Psoas muscle (tissue), 8 donors: Measurements from ENCODE around the gene DPEP2. TPM values are rescaled to one million over a fixed set of nuclear protein-coding genes. Genes with fewer than 3 reads are reported as not detected.

Experiments
- ATAC-seq, 4 donors: fragments of 200-7000 bp; cut with Tn5 transposase; one replicate each; pipeline ENCODE4 v1.9.1; 2020; ENCODE audit warnings: moderate library complexity in 3 of 4, mild to moderate bottlenecking in 2 of 4
- DNase-seq, 2 donors: peaks; one replicate each; pipeline ENCODE4 v3.0.0-alpha.2; 2020
- H3K27ac ChIP-seq: fragments of 200-600 bp; one replicate; pipeline ENCODE4 v1.8.0; 2022
- H3K27me3 ChIP-seq, 3 donors: fragments of 200-600 bp in 1 of 3; one replicate each; pipeline versions ENCODE4 v1.6.1 to v1.8.0; 2013 to 2022; ENCODE audit warnings: low read length in 2 of 3, mild to moderate bottlenecking in 2 of 3, moderate library complexity in 1 of 3; ENCODE audit not compliant: insufficient read depth in 3 of 3
- H3K36me3 ChIP-seq, 2 donors: fragments of 200-600 bp in 1 of 2; one replicate each; pipeline versions ENCODE4 v1.6.1 to v1.8.0; 2013 to 2022; ENCODE audit warnings: low read depth in 1 of 2, mild to moderate bottlenecking in 1 of 2, moderate library complexity in 1 of 2; ENCODE audit not compliant: insufficient read depth in 1 of 2
- H3K4me1 ChIP-seq: fragments of 200-600 bp; one replicate; pipeline ENCODE4 v1.8.0; 2022
- H3K4me3 ChIP-seq: fragments of 200-600 bp; one replicate; pipeline ENCODE4 v1.8.0; 2022; ENCODE audit warnings: mild to moderate bottlenecking
- H3K9me3 ChIP-seq: fragments of 200-600 bp; one replicate; pipeline ENCODE4 v1.8.0; 2022
- CTCF ChIP-seq: fragments of 200-600 bp; IDR thresholded peaks from one replicate; pipeline ENCODE4 v1.8.0; 2022; ENCODE audit warnings: antibody characterized with exemption
- WGBS, 3 donors: extraction: QIAGEN DNeasy Blood & Tissue Kit; methylation state at CpG; one replicate each; pipeline versions ENCODE4 v1.1.6 to v1.1.7; 2013; 5-methylcytosine and 5-hydroxymethylcytosine counted together
- intact Hi-C, 2 donors: fragments of 100-400 bp; cut with DNase I; formaldehyde crosslinking; loops; one replicate each; pipeline versions ENCODE4 v1.11.0 to v1.14.2; 2022
- polyA plus RNA-seq, 3 donors: library from polyadenylated mRNA; stranded (reverse); fragments of 200-250 nt; gene quantifications; one replicate each; pipeline ENCODE4 v1.2.3, GENCODE V29; 2013
- total RNA-seq, 4 donors: library from RNA; stranded (reverse); fragmentation: NEBNext Ultra II Directional in 2 of 4; extraction: Animal tissue kit (Norgen Biotek cat#: 25700) in 2 of 4; gene quantifications; one replicate each; pipeline versions ENCODE4 v1.2.1 to v1.2.4, GENCODE V29; 2021 to 2023
- donor health status: healthy with polysubstance abuse.
- donor health status: DM: no; HTN: no; CAD: no; lungs with moderate emphysema.
- donor health status: Bipolar disorder and iron deficiency.
- donor health status: healthy.
- donor health status: DM: yes; HTN: yes; CAD: no.
- donor health status: DM: no; HTN: no; CAD: no.
- donor health status: DM: no; HTN: no; CAD: no.
- donor health status: DM: yes; HTN: yes; CAD: no.

DPEP2 gene
- total and polyA plus RNA-seq, 7 donors: 0.23 to 1.1 (median 0.28) TPM; not detected in 1

GRCh38 chr16:68040506-68041288 lies 41.4 kb upstream of the DPEP2 start:
- H3K36me3 ChIP-seq: peaks cover 0 to 5% of the 10 kb centered on the region in 2 donors
- peak; percentile 92 to 95 (median 94) for ATAC-seq
- TF ChIP-seq CTCF: peak; percentile 80
- intact Hi-C loops: loop anchor here (2.0 to 10.0 kb wide), 8 partner anchors 48 to 366 kb away; partner anchors contain the start of gene NRN1L (in 1 of the 2)
- H3K4me3 ChIP-seq: no peak overlapping the region
- no peak overlapping the region for H3K27ac ChIP-seq
- H3K9me3 ChIP-seq: no peaks in the 10 kb centered on the region
- H3K27me3 ChIP-seq: no peaks in the 10 kb centered on the region
- WGBS, 3 donors: 63 to 68% (median 65%) methylated on average over 14 of the region's 14 CpGs
- peaks cover 4% of the 10 kb centered on the region for H3K4me1 ChIP-seq
- DNase-seq: peak; percentile 80 to 91

- no peak for DNase-seq
- intact Hi-C loops: no loop called here
Observed at GRCh38 chr16:68037841-68038597, 38.7 kb upstream of the DPEP2 start.

GRCh38 chr16:68035227-68035626 lies 35.9 kb upstream of the DPEP2 start:
- H3K4me3 ChIP-seq: no peak overlapping the region
- no peak for TF ChIP-seq CTCF
- H3K4me1 ChIP-seq: peaks cover 8% of the 10 kb centered on the region
- H3K36me3 ChIP-seq: peaks cover 0 to 5% of the 10 kb centered on the region in 2 donors
- H3K27ac ChIP-seq: no peak overlapping the region
- WGBS, 3 donors: 36 to 71% (median 40%) methylated on average over 2 of the region's 2 CpGs
- intact Hi-C loops: loop anchor here in 1 of 2 donors (1.0 kb wide), 1 partner anchor 25 kb away; no protein-coding TSS in a partner anchor
- no peaks in the 10 kb centered on the region for H3K9me3 ChIP-seq
- DNase-seq (no peak), ATAC-seq (no peak)
- H3K27me3 ChIP-seq: no peaks in the 10 kb centered on the region

More at GRCh38 chr16:68037841-68038597, 38.7 kb upstream of the DPEP2 start:
- WGBS, 3 donors: 40 to 51% (median 40%) methylated on average over 9 of the region's 9 CpGs
- H3K9me3 ChIP-seq: no peaks in the 10 kb centered on the region
- H3K27ac ChIP-seq: peak overlapping the region; percentile 24
- no peaks in the 10 kb centered on the region for H3K27me3 ChIP-seq
- peaks cover 8% of the 10 kb centered on the region for H3K4me1 ChIP-seq
- peaks cover 0 to 5% of the 10 kb centered on the region in 2 donors for H3K36me3 ChIP-seq
- peak in 3 of 4 donors; percentile 52 to 78 (median 58) for ATAC-seq
- no peak overlapping the region for H3K4me3 ChIP-seq
- no peak for TF ChIP-seq CTCF

- Histone ChIP-seq H3K9me3 (no peaks in the 10 kb centered on the region), H3K4me1 (peaks cover 4% of the 10 kb centered on the region), H3K27me3 (no peaks in the 10 kb centered on the region), H3K36me3 (peaks cover 0 to 21% of the 10 kb centered on the region in 2 donors), H3K4me3 (no peak overlapping the region), H3K27ac (no peak overlapping the region)
- intact Hi-C loops: no loop called here
- no peak for DNase-seq
- ATAC-seq: no peak
- TF ChIP-seq CTCF: no peak
- WGBS, 3 donors: 94 to 100% (median 96%) methylated on average over 2 of the region's 2 CpGs
Observed at GRCh38 chr16:68033101-68033500, 33.8 kb upstream of the DPEP2 start.
